Loucy (cell line): ENCODE data around the gene M1AP.

Source experiments
- H2AFZ ChIP-seq: fragments of 200-600 bp; sonication (generic); 2 replicates; pipeline ENCODE4 v1.6.0; 2016; ENCODE audit warnings: antibody characterized with exemption, mild to moderate bottlenecking, low read length, moderate library complexity
- H3F3A ChIP-seq: fragments of 200-600 bp; 2 replicates; pipeline ENCODE4 v1.6.0; 2016; ENCODE audit warnings: antibody characterized with exemption, low read depth, mild to moderate bottlenecking
- H3K27me3 ChIP-seq: fragments of 200-600 bp; sonication (generic); 2 replicates; pipeline ENCODE4 v1.6.1; 2014; ENCODE audit warnings: low read length, mild to moderate bottlenecking; ENCODE audit not compliant: insufficient read depth, poor library complexity, severe bottlenecking
- H3K36me3 ChIP-seq: fragments of 200-600 bp; sonication (generic); 2 replicates; pipeline ENCODE4 v1.6.1; 2016; ENCODE audit warnings: low read length; ENCODE audit not compliant: insufficient read depth
- H3K4me1 ChIP-seq: fragments of 200-600 bp; sonication (generic); 2 replicates; pipeline ENCODE4 v1.5.1; 2014; ENCODE audit warnings: low read length, mild to moderate bottlenecking; ENCODE audit not compliant: insufficient read depth, poor library complexity, severe bottlenecking
- H3K4me2 ChIP-seq: fragments of 200-600 bp; sonication (generic); 2 replicates; pipeline ENCODE4 v1.6.0; 2014; ENCODE audit warnings: antibody characterized with exemption, low read length, low read depth, mild to moderate bottlenecking; ENCODE audit not compliant: poor library complexity, severe bottlenecking
- H3K4me3 ChIP-seq: fragments of 200-600 bp; sonication (generic); 2 replicates; pipeline ENCODE4 v1.5.1; 2014; ENCODE audit warnings: low read length, mild to moderate bottlenecking, mixed read lengths; ENCODE audit not compliant: poor library complexity, severe bottlenecking
- H3K79me2 ChIP-seq: fragments of 200-600 bp; sonication (generic); 2 replicates; pipeline ENCODE4 v1.6.1; 2014; ENCODE audit warnings: low read length; ENCODE audit not compliant: insufficient read depth
- H3K9ac ChIP-seq: fragments of 200-600 bp; sonication (generic); 2 replicates; pipeline ENCODE4 v1.6.0; 2014; ENCODE audit warnings: mild to moderate bottlenecking, low read depth, low read length, moderate library complexity; ENCODE audit not compliant: poor library complexity, severe bottlenecking
- H3K9me2 ChIP-seq: fragments of 200-600 bp; sonication (generic); replicated peaks from 2 replicates; pipeline ENCODE4 v1.6.1; 2016; ENCODE audit warnings: low read depth, low read length, mixed read lengths
- H3K9me3 ChIP-seq: fragments of 200-600 bp; sonication (generic); 2 replicates; pipeline ENCODE4 v1.6.1; 2014; ENCODE audit warnings: mild to moderate bottlenecking, antibody characterized with exemption, low read length, low read depth; ENCODE audit not compliant: insufficient read depth
- H4K20me1 ChIP-seq: fragments of 200-600 bp; sonication (generic); 2 replicates; pipeline ENCODE4 v1.6.0; 2014; ENCODE audit warnings: antibody characterized with exemption, low read length, mild to moderate bottlenecking; ENCODE audit not compliant: insufficient read depth, poor library complexity, severe bottlenecking
- EZH2phosphoT487 ChIP-seq: fragments of 200-600 bp; IDR thresholded peaks from 2 replicates; pipeline ENCODE4 v1.6.1; 2018; ENCODE audit warnings: antibody characterized with exemption, mild to moderate bottlenecking, moderate library complexity, borderline replicate concordance
- TF ChIP-seq, protein P1 (sequence below): fragments of 200-600 bp; sonication (generic); conservative IDR thresholded peaks from 2 replicates; pipeline ENCODE4 v1.5.1; 2014; ENCODE audit warnings: mild to moderate bottlenecking, antibody characterized with exemption, low read length

The M1AP gene

DNA sequence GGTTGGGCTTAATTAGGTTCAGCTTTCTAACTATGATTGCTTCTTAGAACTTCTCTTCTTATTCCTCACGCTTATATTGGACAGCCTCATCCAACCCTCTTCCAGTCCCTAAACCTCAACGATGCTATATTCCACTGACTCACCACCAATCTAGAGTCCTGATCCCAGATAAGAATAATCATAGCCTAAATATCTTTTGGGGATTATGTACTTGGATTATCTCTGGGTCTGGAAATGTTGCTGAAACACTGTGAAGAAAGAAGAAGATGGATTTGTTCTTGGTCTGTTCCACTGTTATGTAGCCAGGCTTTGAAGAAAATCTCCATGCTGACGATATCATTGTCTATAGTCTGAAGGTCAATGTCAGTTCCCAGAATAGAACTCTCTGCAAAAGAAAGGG lies 66.7 kb downstream of the M1AP start:
- Histone ChIP-seq H3F3A (no peaks in the 10 kb centered on the region), H3K79me2 (no peaks in the 10 kb centered on the region), H3K4me2 (no peak overlapping the region), H4K20me1 (no peaks in the 10 kb centered on the region), H2AFZ (no peak overlapping the region), H3K4me1 (peaks cover 35% of the 10 kb centered on the region), H3K36me3 (no peaks in the 10 kb centered on the region), H3K4me3 (no peak overlapping the region), H3K9ac (no peak overlapping the region), H3K27me3 (no peaks in the 10 kb centered on the region), H3K9me2 (no peaks in the 10 kb centered on the region), H3K9me3 (no peaks in the 10 kb centered on the region)
- no peak for TF ChIP-seq EZH2phosphoT487
- TF ChIP-seq, protein P1, sequence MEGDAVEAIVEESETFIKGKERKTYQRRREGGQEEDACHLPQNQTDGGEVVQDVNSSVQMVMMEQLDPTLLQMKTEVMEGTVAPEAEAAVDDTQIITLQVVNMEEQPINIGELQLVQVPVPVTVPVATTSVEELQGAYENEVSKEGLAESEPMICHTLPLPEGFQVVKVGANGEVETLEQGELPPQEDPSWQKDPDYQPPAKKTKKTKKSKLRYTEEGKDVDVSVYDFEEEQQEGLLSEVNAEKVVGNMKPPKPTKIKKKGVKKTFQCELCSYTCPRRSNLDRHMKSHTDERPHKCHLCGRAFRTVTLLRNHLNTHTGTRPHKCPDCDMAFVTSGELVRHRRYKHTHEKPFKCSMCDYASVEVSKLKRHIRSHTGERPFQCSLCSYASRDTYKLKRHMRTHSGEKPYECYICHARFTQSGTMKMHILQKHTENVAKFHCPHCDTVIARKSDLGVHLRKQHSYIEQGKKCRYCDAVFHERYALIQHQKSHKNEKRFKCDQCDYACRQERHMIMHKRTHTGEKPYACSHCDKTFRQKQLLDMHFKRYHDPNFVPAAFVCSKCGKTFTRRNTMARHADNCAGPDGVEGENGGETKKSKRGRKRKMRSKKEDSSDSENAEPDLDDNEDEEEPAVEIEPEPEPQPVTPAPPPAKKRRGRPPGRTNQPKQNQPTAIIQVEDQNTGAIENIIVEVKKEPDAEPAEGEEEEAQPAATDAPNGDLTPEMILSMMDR, result no peak

DNA sequence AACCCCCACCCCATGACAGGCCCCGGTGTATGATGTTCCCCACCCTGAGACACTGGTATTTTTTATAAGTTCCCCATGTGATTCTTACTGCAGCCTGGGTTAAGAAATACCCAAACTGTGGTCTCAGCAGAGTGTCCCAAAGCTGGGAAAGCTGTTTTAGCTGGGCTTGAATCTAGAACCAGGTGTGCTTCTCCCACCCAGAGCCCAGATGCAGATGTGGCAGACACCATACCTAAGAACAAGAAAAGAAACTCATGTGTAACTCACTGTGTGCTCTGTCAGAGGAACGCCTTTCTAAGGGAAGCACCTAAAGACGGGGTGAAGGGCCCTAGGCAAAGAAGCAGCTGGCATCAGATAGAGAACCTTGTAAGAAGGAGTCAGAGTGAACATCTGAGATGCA lies 69.7 kb downstream of the M1AP start:
- H3K4me3 ChIP-seq, result no peak overlapping the region
- no peak for TF ChIP-seq EZH2phosphoT487
- TF ChIP-seq, protein P1, result no peak
- no peaks in the 10 kb centered on the region for H3K9me2 ChIP-seq
- H2AFZ ChIP-seq, result no peak overlapping the region
- no peak overlapping the region for H3K9ac ChIP-seq
- H3K4me2 ChIP-seq, result no peak overlapping the region
- H3K36me3 ChIP-seq, result no peaks in the 10 kb centered on the region
- H3K4me1 ChIP-seq, result peaks cover 30% of the 10 kb centered on the region
- H4K20me1 ChIP-seq, result no peaks in the 10 kb centered on the region
- no peaks in the 10 kb centered on the region for H3K9me3 ChIP-seq
- H3F3A ChIP-seq, result peaks cover 7% of the 10 kb centered on the region; the same call in 1 of the 2 replicates
- no peaks in the 10 kb centered on the region for H3K79me2 ChIP-seq
- no peaks in the 10 kb centered on the region for H3K27me3 ChIP-seq

DNA sequence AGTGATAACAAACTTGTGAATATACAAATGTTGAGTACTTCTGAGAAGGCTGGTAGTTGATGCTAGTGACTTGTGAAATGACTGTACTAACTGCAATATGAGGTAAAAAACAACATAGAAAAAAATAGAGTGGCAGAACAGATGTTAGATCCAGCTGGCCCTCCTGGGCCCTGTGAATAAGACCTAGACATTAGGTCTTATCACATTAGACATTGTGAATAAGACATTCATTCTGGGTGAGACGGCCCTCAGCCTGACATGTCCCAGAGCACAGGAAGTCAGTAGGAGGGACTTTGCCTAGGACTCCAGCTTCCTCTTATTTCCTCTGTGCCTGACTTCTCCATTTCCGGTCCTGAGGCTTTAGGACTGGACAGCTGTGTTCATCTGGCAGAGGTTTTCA lies 70.7 kb downstream of the M1AP start:
- Histone ChIP-seq H3K4me3 (no peak overlapping the region), H2AFZ (peak overlapping the region; percentile 83)

More for the DNA sequence above, 70.7 kb downstream of the M1AP start:
- H4K20me1 ChIP-seq, result no peaks in the 10 kb centered on the region
- no peaks in the 10 kb centered on the region for H3K36me3 ChIP-seq
- H3K4me1 ChIP-seq, result peaks cover 31% of the 10 kb centered on the region
- peaks cover 7% of the 10 kb centered on the region; the same call in 1 of the 2 replicates for H3F3A ChIP-seq
- H3K9me3 ChIP-seq, result no peaks in the 10 kb centered on the region
- H3K4me2 ChIP-seq, result peak overlapping the region; percentile 3
- TF ChIP-seq, protein P1, result no peak
- TF ChIP-seq EZH2phosphoT487, result no peak
- H3K9me2 ChIP-seq, result no peaks in the 10 kb centered on the region
- no peaks in the 10 kb centered on the region for H3K79me2 ChIP-seq
- H3K9ac ChIP-seq, result peak overlapping the region; percentile 12
- no peaks in the 10 kb centered on the region for H3K27me3 ChIP-seq
